Cerebellar cortex (tissue), 1 donor: ENCODE measurements around the gene ADAM12.
"Not testable (repeated sequence)": the region's sequence is repeated elsewhere in the genome, so short reads cannot be mapped to it uniquely, and the experiment has no call there.

Experiments used
- DNase-seq: peaks from one replicate; pipeline ENCODE4 v3.0.0-alpha.2; 2015; ENCODE audit warnings: low spot score

The ADAM12 gene

DNA sequence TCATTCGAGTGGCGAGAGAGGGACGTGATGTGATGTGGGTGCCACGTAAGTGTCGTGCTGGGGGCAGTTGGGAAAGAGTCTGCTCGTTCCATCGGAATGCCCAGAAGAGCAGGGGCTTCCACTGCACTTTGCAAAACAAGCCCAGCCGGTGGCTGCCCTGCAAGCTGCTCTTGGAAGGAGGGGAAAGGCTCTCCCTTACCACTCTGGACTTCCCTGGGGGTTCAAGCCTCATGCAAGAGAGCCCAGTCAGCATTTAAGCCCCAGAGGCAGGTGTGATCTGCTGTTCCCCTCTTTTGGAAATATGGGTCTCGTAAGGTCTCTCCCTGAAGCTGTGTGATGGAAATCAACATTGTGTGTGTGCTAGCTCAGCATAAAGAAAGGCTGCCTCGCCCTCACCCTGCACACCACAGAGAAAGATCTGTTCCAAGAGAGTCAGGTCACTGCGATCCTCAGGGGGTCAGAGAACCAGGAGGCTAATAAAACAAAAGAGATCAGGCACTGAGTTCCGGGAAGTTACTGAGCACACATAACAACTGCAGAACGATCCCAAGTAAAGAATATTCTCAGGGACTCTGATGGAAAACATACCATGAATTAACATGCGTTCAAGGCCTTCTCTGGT lies 212.5 kb downstream of the ADAM12 start:
- DNase-seq = no peak

DNA sequence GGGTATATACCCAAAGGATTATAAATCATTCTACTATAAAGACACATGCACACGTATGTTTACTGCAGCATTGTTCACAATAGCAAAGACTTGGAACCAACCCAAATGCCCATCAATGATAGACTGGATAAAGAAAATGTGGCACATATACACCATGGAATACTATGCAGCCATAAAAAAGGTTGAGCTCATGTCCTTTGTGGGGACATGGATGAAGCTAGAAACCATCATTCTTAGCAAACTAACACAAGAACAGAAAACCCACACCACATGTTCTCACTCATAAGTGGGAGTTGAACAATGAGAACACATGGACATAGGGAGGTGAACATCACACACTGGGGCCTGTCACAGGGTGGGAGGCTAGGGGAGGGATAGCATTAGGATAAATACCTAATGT lies 215.5 kb downstream of the ADAM12 start:
- not testable (repeated sequence) for DNase-seq

DNA sequence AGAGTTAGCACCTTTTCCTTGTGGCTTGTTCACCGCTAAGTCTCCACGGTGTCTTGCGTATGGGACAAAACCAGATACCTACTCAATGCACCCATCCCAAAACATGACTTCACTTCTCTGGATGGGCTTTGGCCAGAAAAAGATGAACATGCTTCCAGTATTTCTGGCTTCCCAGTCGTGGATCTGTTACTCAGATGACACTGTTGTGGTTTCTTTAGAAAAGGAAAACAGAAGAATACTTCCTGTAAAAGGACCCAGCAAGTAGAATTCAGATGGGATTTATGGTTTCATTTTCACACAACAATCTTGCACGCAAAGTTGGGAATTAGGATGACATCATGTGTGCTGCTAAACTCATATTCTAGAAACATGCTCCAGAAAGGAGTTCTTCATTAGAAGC lies 216.7 kb downstream of the ADAM12 start:
- no peak for DNase-seq

DNA sequence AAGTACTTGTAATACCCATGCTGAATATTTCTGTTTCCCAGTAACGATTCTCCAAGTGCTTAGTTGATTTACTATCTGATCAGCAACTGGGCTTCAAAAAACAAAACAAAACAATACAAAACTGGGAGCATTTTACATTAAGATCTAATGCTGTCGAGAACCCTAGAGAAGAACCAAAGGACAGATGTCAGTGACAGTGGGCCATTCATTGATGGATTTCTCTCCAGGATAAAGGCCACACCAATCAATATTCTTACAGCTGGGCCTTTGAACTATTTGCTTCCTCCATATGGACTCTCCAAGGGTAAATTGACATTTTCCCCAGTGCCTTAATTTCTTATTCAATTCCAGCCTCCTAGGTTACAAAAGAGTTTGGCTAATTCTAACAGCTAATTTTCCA lies 217.5 kb downstream of the ADAM12 start:
- DNase-seq = no peak

DNA sequence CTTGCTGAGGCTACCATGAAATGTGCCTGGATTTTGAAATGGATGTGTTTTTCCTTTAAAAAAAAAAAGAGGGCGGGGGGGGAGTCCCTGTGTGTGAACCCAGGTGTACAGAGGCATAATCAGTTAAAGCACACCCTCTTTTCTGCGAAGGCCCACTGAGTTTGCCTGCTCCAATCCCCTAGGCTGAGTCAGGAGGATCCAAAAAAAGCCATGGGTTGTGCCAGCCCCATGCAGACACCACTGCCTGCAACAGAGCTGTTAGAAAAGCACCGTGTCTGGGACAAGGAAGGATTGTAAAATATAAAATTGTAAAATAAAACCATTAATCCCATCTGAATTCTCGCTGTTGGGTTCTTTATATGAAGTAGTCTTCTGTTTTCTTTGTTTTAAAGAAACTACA lies 217.9 kb downstream of the ADAM12 start:
- no peak for DNase-seq

DNA sequence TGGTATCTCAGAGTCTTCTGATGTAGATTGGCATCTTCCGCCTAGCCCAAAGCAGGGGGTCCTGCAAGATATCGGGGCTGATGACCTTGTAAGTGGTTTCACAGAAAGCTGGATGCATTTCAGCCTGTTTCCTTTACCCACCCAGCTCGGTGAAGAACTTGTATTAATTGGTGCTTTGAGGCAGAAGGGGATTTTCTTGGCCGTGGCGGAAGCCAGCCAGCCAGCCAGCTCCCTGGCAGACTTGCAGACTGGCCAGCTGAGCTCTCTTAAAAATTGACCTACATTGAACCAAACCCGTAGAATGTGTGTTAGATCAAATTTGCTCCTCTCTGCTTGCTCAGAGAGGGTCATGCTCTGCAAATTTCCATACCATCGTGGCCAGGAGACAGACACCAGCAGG lies 218.4 kb downstream of the ADAM12 start:
- no peak for DNase-seq

DNA sequence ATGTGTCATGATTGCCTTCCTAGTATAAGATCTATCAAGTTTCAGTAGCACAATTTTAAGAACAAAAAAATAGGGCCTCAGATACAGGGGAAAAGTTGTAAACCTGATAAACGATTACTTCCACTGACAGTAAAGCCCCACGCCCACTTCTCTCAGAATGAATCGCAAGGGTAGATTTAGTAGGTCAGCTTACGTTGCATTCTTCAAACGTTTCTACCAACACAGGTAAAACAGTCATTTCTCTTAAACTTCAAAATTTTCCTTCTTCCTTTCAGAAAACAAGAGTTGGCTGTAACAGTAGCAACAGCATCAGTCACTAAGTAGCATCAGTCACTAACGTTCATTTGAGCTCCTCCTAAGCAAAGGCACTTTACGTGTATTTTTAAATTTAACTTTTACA lies 221.5 kb downstream of the ADAM12 start:
- DNase-seq = no peak

DNA sequence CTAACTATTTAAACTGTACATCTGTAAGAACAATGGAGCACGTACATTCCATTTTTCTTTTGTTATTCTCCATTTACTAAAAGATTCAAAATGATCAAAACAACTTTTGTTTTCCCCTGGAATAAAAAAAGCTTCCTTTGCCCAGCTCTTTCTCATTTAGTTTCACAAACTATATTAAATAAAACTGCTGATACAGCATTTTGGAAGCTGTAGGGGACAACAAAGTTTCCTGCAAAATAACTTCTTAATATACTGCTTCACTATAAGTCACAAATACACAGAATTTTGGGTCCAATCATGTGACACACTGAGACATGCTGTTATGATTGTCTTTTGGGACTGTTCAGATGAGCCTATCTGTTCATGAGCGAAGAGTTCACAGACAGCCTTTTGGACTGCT lies 222.4 kb downstream of the ADAM12 start:
- no peak for DNase-seq

DNA sequence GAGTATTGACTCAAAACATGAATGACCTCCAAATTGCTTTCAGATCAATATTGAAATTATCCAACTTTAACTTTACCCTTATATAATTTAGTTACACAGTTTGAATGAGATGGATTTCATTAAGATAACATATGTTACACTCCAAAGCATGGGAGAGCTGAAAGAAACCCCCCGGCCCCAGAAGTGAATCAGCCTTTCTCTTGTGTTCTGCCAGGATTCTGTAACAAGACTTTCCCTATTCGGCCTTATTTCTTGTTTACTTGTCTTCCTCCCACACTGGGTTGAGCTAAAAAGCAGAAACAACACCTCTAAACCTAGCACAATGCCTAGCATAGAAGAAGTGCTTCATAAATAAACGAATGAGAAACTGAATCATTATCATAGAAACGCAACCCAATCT lies 224.8 kb downstream of the ADAM12 start:
- no peak for DNase-seq

DNA sequence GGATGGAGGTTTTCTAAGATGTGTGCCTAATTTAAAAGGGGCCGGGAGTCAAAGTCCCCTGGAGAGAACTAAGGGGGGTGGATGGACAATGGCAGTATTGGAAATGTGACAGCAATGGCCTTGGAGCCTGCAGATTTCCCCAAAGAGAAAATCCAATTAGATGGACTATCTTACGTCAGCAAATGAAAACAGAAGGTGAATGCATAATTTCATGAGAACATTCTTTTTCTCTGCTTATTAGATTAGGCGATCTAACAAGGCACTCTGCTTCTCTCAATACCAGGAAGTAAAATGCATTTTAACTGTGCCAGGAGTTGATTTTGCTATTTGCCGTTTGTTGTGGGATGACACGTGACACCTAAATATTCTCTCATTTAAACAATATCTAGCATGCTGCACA lies 226.6 kb downstream of the ADAM12 start:
- no peak for DNase-seq

DNA sequence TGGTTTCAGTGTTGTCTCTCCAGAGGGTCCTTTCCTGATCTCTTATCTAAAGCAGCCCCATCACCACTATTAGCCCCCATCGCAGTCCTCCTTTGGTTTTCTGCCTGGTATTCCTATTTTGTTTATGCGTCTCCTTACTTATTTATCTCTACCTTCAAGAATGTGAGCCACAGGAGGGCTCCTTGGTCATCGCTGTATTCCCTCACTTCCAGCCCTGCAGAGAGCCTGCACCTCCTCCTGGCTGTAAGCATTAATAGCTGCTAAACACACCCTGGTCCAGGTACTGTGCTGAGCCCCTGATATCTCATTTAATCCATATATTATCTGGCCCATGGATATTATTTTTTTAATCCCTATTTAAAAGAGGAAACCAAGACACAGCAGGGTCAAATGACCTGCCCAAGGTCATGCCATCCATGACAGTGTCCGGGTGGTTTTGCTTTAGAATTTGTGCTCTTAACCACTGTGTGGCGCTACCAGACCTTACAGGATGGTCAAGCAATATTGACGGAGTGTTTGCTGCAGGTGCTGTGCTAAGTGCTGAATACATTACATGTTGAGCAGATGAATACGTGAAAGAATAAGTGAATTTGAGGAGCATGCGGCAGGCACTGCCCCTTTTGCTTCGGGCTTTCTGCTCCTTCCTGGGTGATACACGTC lies 227.2 kb downstream of the ADAM12 start:
- no peak for DNase-seq

DNA sequence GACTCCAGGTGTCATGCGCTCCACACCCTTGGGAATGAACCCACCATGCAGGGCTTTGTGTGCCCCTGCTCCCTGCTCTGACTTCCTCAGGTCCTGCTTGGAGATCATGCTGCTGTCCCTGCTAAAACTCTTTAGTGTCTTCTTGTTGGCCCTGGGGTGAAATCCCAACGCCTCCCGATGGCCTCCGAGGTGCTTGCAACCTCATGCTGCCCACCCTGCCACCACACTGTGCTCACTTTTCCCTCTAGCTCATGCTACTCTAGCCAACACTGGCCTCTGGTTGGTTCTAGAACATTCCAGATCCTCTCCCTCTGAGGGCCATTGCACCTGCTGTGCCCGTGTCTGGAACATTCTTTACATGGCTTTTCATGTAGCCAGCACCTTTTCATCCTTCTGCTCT lies 227.7 kb downstream of the ADAM12 start:
- no peak for DNase-seq

DNA sequence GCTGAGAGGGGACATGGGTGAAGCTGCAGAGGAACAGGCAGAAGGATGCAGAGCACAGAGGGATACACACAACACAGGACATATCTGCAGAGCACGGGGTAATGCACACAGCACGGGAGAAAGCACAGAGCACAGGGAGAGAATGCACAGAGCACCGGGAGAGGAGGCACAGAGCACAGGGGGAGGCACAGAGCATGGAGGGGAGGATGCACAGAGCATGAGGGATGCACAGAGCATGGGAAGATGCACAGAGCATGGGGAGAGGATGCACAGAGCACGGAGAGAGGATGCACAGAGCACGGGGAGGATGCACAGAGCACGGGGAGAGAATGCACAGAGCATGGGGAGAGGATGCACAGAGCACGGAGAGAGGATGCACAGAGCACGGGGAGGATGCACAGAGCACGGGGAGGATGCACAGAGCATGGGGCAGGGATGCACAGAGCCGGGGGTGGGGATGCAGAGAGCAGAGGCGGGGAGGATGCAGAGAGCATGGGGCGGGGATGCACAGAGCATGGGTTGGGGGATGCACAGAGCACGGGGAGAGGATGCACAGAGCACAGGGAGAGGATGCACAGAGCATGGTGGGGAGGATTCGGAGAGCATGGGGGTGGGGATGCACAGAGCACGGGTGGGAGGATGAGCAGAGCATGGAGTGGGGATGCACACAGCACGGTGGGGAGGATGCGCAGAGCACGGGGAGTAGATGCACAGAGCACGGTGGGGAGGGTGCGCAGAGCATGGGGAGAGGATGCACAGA lies 230.0 kb downstream of the ADAM12 start:
- no peak for DNase-seq

DNA sequence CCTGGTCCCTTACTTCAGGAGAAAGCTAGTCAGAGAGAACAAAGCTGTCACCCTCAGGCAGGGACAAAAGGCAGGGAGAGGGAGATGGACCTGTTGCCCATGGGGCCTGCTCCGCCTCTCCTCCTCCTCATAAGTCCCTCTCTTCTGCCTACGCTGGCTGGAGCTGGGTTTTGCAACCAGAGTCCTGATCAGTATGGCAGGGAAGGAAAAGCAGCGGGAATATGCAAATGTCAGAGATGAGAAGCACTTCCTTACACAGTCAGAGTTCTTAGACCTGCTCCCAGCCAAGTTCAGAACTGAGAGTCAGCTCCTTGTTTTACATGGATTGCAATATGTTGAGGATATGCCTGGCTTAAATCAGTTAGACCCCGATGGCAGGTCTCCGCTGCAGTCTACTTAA lies 231.1 kb downstream of the ADAM12 start:
- no peak for DNase-seq

DNA sequence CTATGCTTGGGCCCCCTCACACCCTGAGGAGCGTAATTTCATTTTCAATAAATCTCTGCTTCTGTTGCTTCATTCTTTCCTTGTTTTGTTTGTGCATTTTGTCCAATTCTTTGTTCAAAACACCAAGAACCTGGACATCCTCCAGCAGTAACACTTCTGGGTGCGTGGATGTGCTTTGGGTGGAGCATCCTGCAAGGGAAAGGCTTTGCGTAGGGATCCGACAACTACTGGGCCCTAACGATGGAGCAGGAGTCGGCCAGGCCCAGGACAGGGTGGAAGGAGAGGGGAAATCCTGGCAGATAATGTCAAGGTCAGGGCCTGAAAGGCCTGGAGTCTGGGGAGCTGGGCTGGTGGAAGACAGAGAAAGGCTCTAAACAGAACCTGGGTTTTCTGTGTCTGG lies 231.8 kb downstream of the ADAM12 start:
- no peak for DNase-seq

DNA sequence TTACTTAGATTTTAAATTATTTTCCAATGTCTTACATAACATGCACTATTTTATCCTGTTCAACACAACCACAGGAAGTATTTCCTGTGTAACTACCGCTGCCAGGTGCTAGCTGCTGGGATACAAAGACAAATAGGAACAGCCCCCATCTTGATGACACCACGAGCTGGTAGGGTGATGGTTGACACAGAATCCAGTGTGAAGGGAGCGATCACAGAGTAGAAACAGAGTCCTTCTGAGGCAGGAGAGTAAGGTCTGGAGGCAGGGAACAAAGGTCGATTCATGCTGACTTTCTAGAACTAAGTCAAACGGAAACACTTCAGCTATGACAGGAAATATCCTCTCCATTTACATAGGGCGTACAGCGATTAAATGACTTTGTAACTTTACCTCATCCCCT lies 232.3 kb downstream of the ADAM12 start:
- no peak for DNase-seq

DNA sequence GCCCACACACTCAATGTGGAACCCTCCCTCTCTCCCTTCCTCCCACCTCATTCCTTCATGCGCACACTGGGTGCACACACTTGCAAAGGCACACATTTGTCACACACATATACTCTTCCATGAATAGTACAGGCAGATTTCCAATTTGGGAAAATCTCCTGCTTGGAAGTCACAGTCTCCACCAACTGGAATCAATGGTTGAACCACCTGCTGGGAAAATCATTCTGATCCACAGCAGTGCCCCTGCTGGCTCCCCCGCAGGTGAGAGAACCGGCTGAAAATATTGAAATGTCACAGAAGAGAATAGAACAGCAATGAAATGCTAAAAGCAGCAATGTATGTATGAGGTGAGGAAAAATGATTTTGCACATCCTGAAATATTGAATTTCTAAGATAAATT lies 232.7 kb downstream of the ADAM12 start:
- DNase-seq = no peak

DNA sequence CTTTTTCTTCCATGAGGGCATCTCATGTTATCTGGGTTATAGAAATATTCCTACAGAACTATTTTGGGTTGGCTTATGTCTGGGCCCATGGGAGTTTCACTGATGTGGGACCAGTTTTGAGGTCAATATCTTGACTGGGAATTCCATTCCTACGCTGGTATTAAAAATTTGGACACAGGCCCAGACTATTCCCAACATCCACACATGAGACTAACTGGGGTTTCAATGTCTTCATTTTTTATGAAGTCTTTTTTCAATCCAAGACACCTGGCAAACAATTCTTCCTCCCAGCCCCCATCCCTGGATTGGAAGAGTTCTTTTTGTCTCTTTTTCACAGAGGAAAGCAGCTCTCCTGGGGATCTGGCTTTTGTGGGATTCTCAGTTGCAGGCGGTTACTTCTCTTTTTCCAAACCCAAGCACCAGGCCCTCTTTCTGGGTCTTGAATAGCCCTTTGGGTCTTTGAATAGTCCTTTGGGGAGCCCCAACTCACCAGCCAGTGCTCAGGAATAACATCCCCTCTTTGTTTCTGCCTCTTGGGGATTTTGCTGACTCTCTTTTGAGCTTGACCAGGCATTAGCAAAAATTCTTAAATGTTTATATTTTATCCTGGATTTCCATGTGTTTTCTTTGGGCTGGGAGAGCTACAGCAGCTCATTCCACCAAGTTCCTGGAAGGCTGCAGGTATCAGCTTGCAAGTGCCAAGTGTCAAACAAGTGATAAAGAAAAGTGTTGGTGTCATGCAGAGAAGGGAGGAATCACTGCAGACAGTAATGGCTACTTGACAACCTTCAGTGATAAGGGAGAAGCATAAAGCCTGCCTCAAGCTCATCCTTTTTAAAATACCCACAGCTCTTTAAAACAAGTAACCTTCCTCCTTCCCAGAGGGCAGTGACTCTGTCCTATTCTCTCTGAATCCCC lies 234.3 kb downstream of the ADAM12 start:
- DNase-seq = no peak

DNA sequence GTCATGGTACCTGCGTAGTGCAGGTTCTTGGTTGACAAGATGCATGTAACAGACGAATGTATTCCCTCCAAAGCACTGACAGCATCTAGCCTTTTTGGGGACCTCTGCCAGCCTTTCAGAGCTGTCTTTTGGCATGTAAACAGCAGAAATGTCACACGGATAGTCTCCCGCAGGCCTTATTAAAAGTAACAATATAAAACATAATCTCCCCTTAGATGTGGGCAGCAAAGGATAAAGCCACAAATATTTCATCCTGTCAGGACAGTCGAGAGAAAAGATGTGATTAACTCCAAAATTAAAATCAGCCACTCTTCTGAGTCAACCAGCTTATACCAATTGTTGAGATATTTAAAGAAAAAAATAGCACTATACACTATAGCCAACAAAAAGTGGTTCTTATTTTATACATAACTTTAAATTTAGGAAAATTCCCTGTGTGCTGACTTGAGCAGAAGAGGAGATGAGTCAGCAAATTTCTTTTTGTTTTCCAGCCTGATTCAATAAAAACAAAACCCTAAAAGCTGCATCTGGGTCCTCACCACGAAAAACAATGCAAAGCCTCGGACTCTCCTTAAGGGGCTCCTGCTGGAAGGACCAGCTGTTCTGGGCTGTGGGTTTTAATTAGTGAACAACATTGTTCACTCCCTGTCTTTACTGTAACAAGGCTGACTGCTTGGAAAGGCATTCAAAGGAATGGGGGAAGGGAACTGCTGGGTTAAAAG lies 240.2 kb downstream of the ADAM12 start:
- DNase-seq = no peak

DNA sequence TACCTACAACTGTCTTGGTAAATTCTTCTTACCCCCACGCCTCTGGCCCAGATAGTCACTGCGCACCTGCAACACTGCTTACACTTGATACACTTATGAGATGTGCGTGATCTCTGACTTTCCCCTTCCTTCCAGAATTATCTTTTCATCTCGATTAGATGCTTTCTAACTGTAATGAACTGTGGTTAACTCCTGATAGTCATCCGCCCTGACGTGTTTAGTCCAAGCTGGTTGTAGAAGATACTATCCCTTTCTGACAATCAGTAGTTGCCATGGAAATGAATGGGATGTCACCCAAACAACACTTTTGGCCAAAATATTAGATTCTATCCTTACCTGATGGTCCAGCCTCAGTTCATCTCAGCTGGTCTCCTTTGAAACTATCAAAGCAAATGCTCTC lies 241.5 kb downstream of the ADAM12 start:
- DNase-seq = no peak

DNA sequence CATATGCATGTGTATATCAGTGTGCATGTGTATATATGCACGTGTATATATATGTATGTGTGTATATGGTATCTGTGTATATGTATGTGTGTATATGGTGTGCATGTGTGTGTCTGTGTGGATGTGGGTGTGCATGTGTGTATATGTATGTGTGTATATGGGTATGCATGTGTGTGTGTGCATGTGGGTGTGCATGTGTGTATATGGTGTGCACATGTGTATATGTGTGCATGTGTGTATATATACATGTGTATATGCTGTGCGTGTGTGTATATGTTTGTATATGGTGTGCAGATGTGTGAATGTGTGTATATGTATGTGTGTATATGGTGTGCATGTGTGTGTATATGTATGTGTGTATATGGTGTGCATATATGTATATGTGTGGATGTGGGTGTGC lies 245.2 kb downstream of the ADAM12 start:
- no peak for DNase-seq

DNA sequence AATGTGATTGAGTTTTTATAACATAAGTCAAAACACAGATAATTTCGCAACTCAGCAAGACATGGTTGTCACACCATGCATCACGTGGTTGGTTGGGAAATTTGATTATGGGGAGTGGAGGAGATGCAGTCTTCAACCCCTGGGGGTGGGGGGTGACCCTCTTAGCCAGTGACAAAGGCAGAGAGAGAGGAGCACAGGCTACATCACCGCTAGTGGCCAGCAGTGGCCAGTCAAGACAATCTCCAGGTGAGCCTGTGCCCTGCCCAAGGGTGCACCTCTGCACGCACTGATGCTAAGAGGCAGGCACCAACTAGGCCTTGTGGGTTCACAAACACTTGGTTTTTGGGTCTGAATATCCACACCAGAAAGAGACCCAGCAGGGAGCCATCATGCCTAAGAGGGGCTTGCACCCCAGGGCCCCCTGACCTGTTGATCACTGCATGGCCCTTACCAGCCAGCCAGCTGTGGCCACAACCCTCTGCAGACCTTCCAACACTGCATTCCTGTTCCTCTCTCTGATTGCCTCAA lies 247.5 kb downstream of the ADAM12 start:
- DNase-seq = no peak
